Spleen (tissue), 7 donors: ENCODE measurements around the gene POF1B.

Experiments used
- POLR2AphosphoS5 ChIP-seq, 3 donors: sonication (generic); formaldehyde crosslinking; IDR thresholded peaks; one replicate each; pipeline ENCODE4 v1.5.1; 2017; ENCODE audit warnings: antibody characterized with exemption in 3 of 3
- TF ChIP-seq, protein P1 (sequence below), 11 experiments: fragments of 200-600 bp in 7 of 11; fragments of 450-650 bp in 4 of 11; sonication (generic) in 4 of 11; IDR thresholded peaks in 8 of 11; conservative IDR thresholded peaks in 3 of 11; 1 replicate in 7 of 11; 2 replicates in 4 of 11; pipeline versions ENCODE4 v1.4.0 to v1.8.0; 2016 to 2021; ENCODE audit warnings: antibody characterized with exemption in 11 of 11, inconsistent platforms in 4 of 11, mild to moderate bottlenecking in 1 of 11
- donor health status: DM: no; HTN: no; CAD: no; lungs with moderate emphysema.
- donor health status: DM: no; HTN: no; CAD: no.
- donor health status: DM: no; HTN: no; CAD: no.

DNA sequence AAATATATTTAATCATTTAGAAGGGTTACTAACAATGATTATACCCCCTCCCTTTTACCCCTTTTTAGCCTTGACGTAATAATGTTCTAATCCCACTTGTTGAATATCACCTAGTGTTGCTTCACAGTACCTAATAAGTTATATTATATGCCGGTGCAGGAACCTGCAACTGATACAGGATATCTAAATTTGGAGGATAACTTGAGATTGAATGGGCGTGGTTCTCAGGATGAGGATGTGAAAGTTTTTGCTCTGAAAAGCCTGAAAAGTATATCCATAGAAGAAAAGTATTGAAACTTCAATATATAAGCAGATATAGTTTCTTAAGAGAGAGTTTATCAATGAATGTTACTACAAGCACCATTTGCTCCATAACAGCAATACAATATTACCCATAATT lies 75.9 kb downstream of the POF1B start:
- TF ChIP-seq, protein P1, sequence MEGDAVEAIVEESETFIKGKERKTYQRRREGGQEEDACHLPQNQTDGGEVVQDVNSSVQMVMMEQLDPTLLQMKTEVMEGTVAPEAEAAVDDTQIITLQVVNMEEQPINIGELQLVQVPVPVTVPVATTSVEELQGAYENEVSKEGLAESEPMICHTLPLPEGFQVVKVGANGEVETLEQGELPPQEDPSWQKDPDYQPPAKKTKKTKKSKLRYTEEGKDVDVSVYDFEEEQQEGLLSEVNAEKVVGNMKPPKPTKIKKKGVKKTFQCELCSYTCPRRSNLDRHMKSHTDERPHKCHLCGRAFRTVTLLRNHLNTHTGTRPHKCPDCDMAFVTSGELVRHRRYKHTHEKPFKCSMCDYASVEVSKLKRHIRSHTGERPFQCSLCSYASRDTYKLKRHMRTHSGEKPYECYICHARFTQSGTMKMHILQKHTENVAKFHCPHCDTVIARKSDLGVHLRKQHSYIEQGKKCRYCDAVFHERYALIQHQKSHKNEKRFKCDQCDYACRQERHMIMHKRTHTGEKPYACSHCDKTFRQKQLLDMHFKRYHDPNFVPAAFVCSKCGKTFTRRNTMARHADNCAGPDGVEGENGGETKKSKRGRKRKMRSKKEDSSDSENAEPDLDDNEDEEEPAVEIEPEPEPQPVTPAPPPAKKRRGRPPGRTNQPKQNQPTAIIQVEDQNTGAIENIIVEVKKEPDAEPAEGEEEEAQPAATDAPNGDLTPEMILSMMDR (IDR thresholded peaks at IDR 0.05 in 8 of 11, conservative IDR thresholded peaks at IDR 0.05 in 3 of 11): no peak
- no peak for TF ChIP-seq POLR2AphosphoS5 (IDR thresholded peaks at IDR 0.05)
